Caco-2 (cell line): ENCODE data around the gene NKIRAS1. TPM values are rescaled to one million over a fixed set of nuclear protein-coding genes. Genes with fewer than 3 reads are reported as not detected.

Experiments
- BruUV-seq: library from RNA; stranded (reverse); fragments of 400-500 nt; replicated peaks from 2 replicates; lab custom pipeline; 2021; lab: Mats Ljungman, UMichigan
- CTCF ChIA-PET: fragments of 300-600 bp; sonication (Branson Sonifier 250); formaldehyde crosslinking; loops from one replicate; lab custom pipeline; 2022; ENCODE audit warnings: antibody characterized with exemption; lab: Charles Lee
- POLR2A ChIA-PET: fragments of 300-600 bp; sonication (Branson Sonifier 250); formaldehyde crosslinking; loops from one replicate; lab custom pipeline; 2022; ENCODE audit warnings: antibody characterized with exemption; lab: Charles Lee
- DNase-seq, 2 experiments: peaks; one replicate each; pipeline versions ENCODE4 v3.0.0 to v3.0.0-alpha.2; 2020 to 2022
- H3K27me3 ChIP-seq: replicated peaks from 2 replicates; pipeline ENCODE4 v1.6.0; 2011; ENCODE audit warnings: low read length; ENCODE audit not compliant: control insufficient read depth, insufficient read depth
- H3K36me3 ChIP-seq: 2 replicates; pipeline ENCODE4 v1.5.1; 2011; ENCODE audit warnings: low read length; ENCODE audit not compliant: control insufficient read depth, insufficient read depth
- H3K4me1 ChIP-seq: fragments of 250-450 bp; sonication (Bioruptor Pico); 2 replicates; pipeline ENCODE4 v1.5.1; 2020; ENCODE audit warnings: mild to moderate bottlenecking
- H3K4me3 ChIP-seq: 2 replicates; pipeline ENCODE4 v1.5.1; 2011; ENCODE audit warnings: low read depth, mild to moderate bottlenecking, control low read depth, low read length
- H3K9me3 ChIP-seq: fragments of 250-450 bp; sonication (Bioruptor Pico); 2 replicates; pipeline ENCODE4 v1.5.1; 2020; ENCODE audit warnings: mild to moderate bottlenecking, moderate library complexity
- H3K27ac Mint-ChIP-seq: one replicate; pipeline ENCODE4 v1.8.0; 2022; ENCODE audit warnings: mixed read lengths; ENCODE audit not compliant: unreplicated experiment
- H3K27me3 Mint-ChIP-seq: one replicate; pipeline ENCODE4 v1.8.0; 2022; ENCODE audit warnings: mixed read lengths; ENCODE audit not compliant: insufficient read depth, unreplicated experiment
- H3K36me3 Mint-ChIP-seq: one replicate; pipeline ENCODE4 v1.8.0; 2022; ENCODE audit warnings: mild to moderate bottlenecking, mixed read lengths; ENCODE audit not compliant: insufficient read depth, unreplicated experiment
- H3K4me1 Mint-ChIP-seq: one replicate; pipeline ENCODE4 v1.8.0; 2022; ENCODE audit warnings: low read depth, mixed read lengths; ENCODE audit not compliant: unreplicated experiment
- H3K4me3 Mint-ChIP-seq: one replicate; pipeline ENCODE4 v1.8.0; 2022; ENCODE audit warnings: mild to moderate bottlenecking, moderate library complexity, mixed read lengths; ENCODE audit not compliant: unreplicated experiment
- H3K9me3 Mint-ChIP-seq: one replicate; pipeline ENCODE4 v1.8.0; 2022; ENCODE audit warnings: mixed read lengths; ENCODE audit not compliant: unreplicated experiment
- intact Hi-C: fragments of 100-400 bp; cut with micrococcal nuclease; formaldehyde crosslinking; loops from one replicate; pipeline ENCODE4 v1.10.0; 2022; ENCODE audit not compliant: unreplicated experiment
- total RNA-seq: library from RNA; stranded (reverse); gene quantifications from 2 replicates; pipeline ENCODE4 v1.2.3, GENCODE V29; 2022
- TF ChIP-seq, protein P1 (sequence below), 2 experiments: fragments of 200-600 bp in 1 of 2; IDR thresholded peaks; 1 replicate in 1 of 2; 2 replicates in 1 of 2; pipeline versions ENCODE4 v1.5.1 to v1.8.0; 2011 to 2022; ENCODE audit warnings: antibody characterized with exemption in 1 of 2, control low read depth in 1 of 2, inconsistent platforms in 1 of 2, low read depth in 1 of 2, low read length in 1 of 2, mild to moderate bottlenecking in 1 of 2, moderate library complexity in 1 of 2; ENCODE audit not compliant: insufficient read depth in 1 of 2, severe bottlenecking in 1 of 2, unreplicated experiment in 1 of 2

Gene NKIRAS1
- total RNA-seq, 1 experiment from 2014 or later: 6.8 TPM

DNA sequence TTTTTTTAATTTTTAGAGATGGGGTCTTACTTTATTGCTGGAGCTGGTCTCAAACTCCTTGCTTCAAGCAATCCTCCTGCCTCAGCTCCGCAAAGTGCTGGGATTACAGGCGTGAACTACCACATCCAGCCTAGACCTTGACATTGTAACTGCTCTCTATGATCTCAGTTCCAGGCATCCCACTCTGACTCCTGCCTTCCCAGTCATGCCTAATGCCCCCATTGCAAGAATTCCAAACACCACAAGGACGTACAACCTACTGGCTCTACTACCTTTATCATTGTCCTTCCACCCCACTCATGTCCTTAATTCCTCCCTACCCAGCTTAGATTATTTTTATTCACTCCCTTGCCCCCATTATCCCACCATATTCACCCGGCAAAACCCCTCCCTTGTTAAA, 21.6 kb downstream of the NKIRAS1 start:
- Histone ChIP-seq H3K4me3 (no peak overlapping the region), H3K27me3 (no peaks in the 10 kb centered on the region), H3K9me3 (peaks cover 8% of the 10 kb centered on the region; the same call in 1 of the 2 replicates), H3K4me1 (no peaks in the 10 kb centered on the region), H3K36me3 (peaks cover 5% of the 10 kb centered on the region)
- CTCF ChIA-PET: no interaction called here
- H3K4me3 Mint-ChIP-seq: no peak overlapping the region
- DNase-seq: no peak
- no peaks in the 10 kb centered on the region for H3K4me1 Mint-ChIP-seq
- BruUV-seq: no TSS peak
- peaks cover 69% of the 10 kb centered on the region for H3K36me3 Mint-ChIP-seq
- no peaks in the 10 kb centered on the region for H3K27me3 Mint-ChIP-seq
- intact Hi-C loops: no loop called here
- H3K9me3 Mint-ChIP-seq: peaks cover 11% of the 10 kb centered on the region
- TF ChIP-seq, protein P1, sequence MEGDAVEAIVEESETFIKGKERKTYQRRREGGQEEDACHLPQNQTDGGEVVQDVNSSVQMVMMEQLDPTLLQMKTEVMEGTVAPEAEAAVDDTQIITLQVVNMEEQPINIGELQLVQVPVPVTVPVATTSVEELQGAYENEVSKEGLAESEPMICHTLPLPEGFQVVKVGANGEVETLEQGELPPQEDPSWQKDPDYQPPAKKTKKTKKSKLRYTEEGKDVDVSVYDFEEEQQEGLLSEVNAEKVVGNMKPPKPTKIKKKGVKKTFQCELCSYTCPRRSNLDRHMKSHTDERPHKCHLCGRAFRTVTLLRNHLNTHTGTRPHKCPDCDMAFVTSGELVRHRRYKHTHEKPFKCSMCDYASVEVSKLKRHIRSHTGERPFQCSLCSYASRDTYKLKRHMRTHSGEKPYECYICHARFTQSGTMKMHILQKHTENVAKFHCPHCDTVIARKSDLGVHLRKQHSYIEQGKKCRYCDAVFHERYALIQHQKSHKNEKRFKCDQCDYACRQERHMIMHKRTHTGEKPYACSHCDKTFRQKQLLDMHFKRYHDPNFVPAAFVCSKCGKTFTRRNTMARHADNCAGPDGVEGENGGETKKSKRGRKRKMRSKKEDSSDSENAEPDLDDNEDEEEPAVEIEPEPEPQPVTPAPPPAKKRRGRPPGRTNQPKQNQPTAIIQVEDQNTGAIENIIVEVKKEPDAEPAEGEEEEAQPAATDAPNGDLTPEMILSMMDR (IDR thresholded peaks at IDR 0.05; ENCODE audit: insufficient read depth in 1 of 2, low read depth in 1 of 2, low read length in 1 of 2, severe bottlenecking in 1 of 2, unreplicated experiment in 1 of 2): no peak
- H3K27ac Mint-ChIP-seq: peak overlapping the region; percentile 48
- POLR2A ChIA-PET: no interaction called here

DNA sequence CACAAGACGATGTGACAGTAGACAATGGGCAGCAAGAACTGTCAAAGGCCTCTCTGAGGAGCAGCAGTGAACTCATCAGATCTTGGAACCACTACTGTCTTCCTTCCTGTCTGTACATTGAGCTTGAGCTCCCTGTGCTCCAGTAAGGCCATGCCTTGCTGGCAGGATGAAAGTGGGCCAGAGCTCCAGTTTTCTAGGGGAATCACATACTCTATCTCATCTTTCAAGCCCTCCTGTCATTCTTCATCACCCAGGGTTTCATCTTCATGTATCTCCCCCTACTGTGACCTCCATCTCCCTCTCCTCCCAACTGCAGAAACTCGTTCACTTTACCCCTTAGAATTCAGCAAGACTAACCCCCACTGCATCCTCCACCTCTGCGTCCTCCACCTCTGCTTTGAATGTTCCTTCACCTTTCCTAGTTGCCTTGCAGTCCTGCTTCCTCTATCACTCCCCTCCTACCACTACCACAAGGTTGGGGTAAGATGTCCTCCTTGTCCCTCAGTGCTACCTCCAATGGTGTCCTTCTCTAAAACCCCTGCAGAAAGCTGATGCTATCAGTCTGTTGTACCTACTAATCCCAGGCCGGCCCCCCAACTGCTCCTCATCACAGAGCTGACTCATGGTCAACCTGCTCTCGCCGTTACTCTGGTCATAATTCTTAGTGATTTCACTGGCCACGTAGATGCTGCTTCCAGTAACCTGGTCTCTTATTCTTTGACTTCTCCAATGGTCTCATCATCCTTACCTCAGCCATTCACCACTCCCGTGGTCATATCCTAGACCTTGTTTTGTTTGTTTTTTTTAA, 22.3 kb downstream of the NKIRAS1 start:
- H3K4me3 ChIP-seq: no peak overlapping the region
- Mint-ChIP-seq H3K27me3 (no peaks in the 10 kb centered on the region), H3K27ac (peak overlapping the region; percentile 48), H3K4me1 (no peaks in the 10 kb centered on the region), H3K9me3 (peaks cover 9% of the 10 kb centered on the region), H3K4me3 (no peak overlapping the region), H3K36me3 (peaks cover 64% of the 10 kb centered on the region)
- DNase-seq: no peak
- H3K36me3 ChIP-seq: peaks cover 5% of the 10 kb centered on the region; the same call in 1 of the 2 replicates
- intact Hi-C loops: no loop called here
- no peaks in the 10 kb centered on the region for H3K27me3 ChIP-seq
- POLR2A ChIA-PET: no interaction called here
- TF ChIP-seq, protein P1 (IDR thresholded peaks at IDR 0.05; ENCODE audit: insufficient read depth in 1 of 2, low read depth in 1 of 2, low read length in 1 of 2, severe bottlenecking in 1 of 2, unreplicated experiment in 1 of 2): no peak
- CTCF ChIA-PET: no interaction called here
- H3K9me3 ChIP-seq: peaks cover 8% of the 10 kb centered on the region; the same call in 1 of the 2 replicates
- no peaks in the 10 kb centered on the region for H3K4me1 ChIP-seq
- BruUV-seq: no TSS peak

DNA sequence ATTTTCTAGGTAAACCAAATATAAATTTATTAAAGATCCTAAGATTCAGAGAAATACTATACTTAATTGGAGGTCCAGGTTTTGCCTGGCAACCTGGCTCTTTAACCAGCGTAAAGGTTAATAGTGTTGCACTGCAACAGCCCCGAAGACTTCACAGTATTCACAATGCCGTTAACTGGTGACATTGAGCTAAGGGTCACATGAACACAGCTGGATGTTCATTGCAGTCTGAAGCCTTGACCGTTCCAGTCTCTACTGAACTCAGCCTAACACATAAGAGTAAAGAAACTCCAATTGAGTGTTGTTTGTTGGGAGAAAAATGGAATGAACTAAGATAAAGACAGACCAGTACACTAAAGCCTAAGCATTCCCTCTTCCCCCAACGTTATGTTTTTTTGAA, 26.8 kb downstream of the NKIRAS1 start:
- no peaks in the 10 kb centered on the region; the same call in 1 of the 2 replicates for H3K36me3 ChIP-seq
- POLR2A ChIA-PET: no interaction called here

More for the DNA sequence above, 26.8 kb downstream of the NKIRAS1 start:
- no peaks in the 10 kb centered on the region for H3K9me3 Mint-ChIP-seq
- Histone ChIP-seq H3K9me3 (no peaks in the 10 kb centered on the region), H3K27me3 (no peaks in the 10 kb centered on the region), H3K4me3 (no peak overlapping the region), H3K4me1 (no peaks in the 10 kb centered on the region)
- no TSS peak for BruUV-seq
- peaks cover 26% of the 10 kb centered on the region for H3K36me3 Mint-ChIP-seq
- H3K27ac Mint-ChIP-seq: no peak overlapping the region
- H3K4me3 Mint-ChIP-seq: no peak overlapping the region
- intact Hi-C loops: loop anchor here (5.0 to 10.0 kb wide), 2 partner anchors 57 to 345 kb away; partner anchors contain the start of gene NR1D2
- no peak for DNase-seq
- H3K27me3 Mint-ChIP-seq: no peaks in the 10 kb centered on the region
- CTCF ChIA-PET: interaction anchor here (0.6 kb wide), 1 partner anchor 26 kb away, joined by 3 read pairs; no protein-coding TSS in a partner anchor
- TF ChIP-seq, protein P1 (IDR thresholded peaks at IDR 0.05; ENCODE audit: insufficient read depth in 1 of 2, low read depth in 1 of 2, low read length in 1 of 2, severe bottlenecking in 1 of 2, unreplicated experiment in 1 of 2): no peak
- H3K4me1 Mint-ChIP-seq: no peaks in the 10 kb centered on the region
